Activated CD8-positive, alpha-beta memory T cell treated with anti-CD3 and anti-CD28 coated beads, Interleukin-2, amount 50 U/mL, for 4 hours (primary cell): ENCODE measurements around the gene KLHDC8A.
"Not testable (repeated sequence)": the region's sequence is repeated elsewhere in the genome, so short reads cannot be mapped to it uniquely, and the experiment has no call there.

ENCODE experiments used
- DNase-seq: peaks from one replicate; pipeline ENCODE4 v3.0.0-alpha.2; 2020

Gene KLHDC8A, protein sequence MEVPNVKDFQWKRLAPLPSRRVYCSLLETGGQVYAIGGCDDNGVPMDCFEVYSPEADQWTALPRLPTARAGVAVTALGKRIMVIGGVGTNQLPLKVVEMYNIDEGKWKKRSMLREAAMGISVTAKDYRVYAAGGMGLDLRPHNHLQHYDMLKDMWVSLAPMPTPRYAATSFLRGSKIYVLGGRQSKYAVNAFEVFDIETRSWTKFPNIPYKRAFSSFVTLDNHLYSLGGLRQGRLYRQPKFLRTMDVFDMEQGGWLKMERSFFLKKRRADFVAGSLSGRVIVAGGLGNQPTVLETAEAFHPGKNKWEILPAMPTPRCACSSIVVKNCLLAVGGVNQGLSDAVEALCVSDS

DNA sequence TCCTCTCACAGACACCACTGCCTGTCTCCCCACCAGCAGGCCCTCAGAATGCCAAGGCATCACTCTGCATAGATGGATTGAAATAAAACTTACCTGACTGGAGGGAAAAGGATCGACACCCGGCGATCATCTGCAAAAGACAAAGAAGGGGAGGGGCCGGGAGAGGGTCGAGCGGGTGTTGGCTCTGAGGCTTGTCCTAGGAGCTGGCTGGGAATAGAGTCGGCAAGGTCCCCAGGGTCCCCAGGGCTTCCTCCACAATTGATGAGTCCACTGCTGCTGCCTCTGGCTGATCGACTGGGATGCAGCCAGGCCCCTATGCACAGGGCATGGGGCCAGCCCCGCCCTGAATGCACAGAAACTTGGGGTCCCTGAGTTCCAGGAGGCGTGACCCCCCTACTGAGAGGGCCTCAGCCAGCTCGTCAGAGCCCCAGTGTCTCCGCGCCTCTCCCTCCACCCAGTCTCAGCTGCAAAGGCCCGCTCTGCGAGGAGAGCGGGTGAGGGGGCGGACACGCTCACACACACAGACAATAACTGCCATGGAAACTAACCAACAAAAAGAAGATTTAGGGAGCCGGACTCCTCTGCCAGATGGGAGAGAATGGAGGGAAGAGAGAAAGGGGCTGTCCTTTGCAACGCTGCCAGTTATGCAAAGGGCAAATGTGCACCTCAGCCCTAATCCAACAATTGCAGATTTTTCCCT lies at the start of gene KLHDC8A:
Gene KLHDC8A (minus strand): TSS at position 483 of the 700 bp plus-strand sequence. CDS start 13,318 bp downstream, outside the sequence.
- no peak for DNase-seq

DNA sequence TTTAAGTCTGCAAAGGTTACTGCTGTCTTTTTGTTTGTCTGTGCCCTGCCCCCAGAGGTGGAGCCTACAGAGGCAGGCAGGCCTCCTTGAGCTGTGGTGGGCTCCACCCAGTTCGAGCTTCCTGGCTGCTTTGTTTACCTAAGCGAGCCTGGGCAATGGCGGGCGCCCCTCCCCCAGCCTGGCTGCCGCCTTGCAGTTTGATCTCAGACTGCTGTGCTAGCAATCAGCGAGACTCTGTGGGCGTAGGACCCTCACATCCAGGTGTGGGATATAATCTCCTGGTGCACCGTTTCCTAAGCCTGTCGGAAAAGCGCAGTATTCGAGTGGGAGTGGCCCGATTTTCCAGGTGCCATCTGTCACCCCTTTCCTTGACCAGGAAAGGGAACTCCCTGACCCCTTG lies 49.5 kb upstream of the KLHDC8A start:
- DNase-seq: not testable (repeated sequence)

DNA sequence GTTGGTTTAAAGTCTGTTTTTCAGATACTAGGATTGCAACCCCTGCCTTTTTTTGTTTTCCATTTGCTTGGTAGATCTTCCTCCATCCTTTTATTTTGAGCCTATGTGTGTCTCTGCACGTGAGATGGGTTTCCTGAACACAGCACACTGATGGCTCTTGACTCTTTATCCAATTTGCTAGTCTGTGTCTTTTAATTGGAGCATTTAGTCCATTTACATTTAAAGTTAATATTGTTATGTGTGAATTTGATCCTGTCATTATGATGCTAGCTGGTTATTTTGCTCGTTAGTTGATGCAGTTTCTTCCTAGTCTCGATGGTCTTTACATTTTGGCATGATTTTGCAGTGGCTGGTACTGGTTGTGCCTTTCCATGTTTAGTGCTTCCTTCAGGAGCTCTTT lies 47.8 kb upstream of the KLHDC8A start:
- not testable (repeated sequence) for DNase-seq

DNA sequence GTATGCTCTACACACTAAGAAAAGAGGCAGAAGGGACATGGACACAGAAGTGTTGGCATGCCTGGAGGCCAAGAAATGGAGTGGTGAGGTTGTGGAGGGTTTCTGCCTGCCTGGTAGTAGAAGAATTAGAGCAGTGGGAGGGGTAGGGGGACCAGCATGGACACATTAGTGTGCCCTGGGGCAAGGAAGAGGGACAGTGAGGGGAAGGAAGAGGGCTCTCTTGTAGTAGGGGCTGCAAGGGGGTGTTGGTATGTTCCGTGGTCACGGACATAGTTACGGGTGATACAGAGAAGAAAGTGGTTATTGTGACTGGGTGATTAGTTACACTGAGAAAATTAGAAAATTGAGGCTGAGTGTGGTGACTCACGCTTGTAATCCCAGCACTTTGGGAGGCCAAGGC lies 41.9 kb upstream of the KLHDC8A start:
- no peak for DNase-seq

- no peak for DNase-seq
These were observed 40.4 kb upstream of the KLHDC8A start for GRCh38 chr1:205396967-205397616.

DNA sequence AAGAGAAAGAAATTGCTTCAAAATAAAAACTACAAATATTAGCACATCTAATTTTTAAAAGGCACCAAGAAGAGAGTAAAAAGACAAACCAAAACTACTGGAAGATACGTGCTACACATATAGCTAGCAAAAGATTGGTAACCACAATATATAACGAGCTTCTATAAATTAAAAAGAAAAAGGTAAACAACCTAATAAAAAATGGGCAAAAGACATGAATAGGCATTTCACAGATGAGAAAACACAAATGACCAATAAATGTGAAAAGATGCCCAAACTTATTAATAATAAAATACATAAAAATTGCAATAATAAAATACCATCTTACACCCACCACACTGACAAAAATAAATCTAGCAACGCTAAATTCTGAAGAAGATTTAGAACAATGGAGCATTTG lies 38.9 kb upstream of the KLHDC8A start:
- no peak for DNase-seq

GRCh38 chr1:205392650-205393049 lies 35.9 kb upstream of the KLHDC8A start:
- DNase-seq: no peak

- no peak for DNase-seq
These were observed 34.7 kb upstream of the KLHDC8A start for GRCh38 chr1:205391386-205391785.

DNA sequence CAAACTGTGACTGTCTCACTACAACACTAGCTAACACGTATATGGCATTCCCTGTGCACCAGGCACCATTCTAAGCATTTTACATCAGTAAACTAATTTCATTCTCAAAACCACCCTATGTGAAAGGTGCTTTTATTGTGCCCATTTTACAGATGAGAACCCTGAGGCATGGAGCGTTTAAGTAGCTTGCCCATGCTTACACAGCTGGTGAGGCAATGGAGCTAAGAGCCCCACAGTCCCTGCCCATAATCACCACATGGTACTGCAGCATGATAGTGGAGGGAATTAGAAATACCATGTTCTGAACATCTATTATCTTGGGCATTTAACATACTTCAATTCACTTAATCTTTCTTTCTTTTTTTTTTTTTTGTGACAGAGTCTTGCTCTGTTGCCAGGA lies 31.1 kb upstream of the KLHDC8A start:
- DNase-seq: no peak

GRCh38 chr1:205382990-205383389 lies 26.3 kb upstream of the KLHDC8A start:
- not testable (repeated sequence) for DNase-seq

- no peak for DNase-seq
These were observed 25.8 kb upstream of the KLHDC8A start for GRCh38 chr1:205382561-205382960.

GRCh38 chr1:205381305-205381704 lies 24.6 kb upstream of the KLHDC8A start:
- no peak for DNase-seq

DNA sequence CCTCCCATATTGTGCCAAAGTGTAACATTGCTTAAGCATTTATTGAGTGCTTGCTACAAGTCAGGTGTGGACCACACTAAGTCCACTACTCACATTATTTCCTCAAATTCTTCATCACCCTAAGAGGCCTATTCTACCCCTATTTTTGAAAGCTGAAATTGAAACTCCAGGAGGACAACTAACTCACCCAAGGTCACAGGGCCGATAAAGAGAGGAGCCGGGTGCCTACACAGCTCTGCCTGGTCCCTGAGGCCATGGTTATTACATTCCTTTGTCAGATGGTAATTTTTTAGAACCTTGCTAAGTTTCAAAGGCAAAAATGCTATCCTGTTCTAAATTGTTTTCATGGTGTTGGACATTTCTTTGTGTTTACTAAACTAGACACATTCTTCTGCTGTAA lies 24.2 kb upstream of the KLHDC8A start:
- DNase-seq: no peak

DNA sequence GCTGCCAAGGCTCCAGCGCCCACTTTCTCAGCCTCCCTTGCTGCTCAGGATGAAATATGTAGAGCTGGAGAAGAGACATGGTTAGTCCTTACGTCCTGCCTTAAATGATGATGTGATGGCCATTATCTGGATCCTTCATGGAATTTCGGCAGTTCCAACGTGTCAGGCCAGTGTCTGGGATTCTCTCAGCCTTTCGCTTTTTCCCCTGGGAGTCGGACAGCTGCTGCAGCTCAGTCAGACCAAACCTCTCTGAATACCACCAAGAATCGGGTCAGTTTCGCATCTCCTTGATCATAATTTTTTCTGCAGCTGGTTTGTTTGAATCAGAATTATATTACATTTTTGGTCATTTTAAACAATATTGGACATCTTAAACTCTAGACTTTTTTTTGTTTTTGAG lies 22.3 kb upstream of the KLHDC8A start:
- DNase-seq: no peak

DNA sequence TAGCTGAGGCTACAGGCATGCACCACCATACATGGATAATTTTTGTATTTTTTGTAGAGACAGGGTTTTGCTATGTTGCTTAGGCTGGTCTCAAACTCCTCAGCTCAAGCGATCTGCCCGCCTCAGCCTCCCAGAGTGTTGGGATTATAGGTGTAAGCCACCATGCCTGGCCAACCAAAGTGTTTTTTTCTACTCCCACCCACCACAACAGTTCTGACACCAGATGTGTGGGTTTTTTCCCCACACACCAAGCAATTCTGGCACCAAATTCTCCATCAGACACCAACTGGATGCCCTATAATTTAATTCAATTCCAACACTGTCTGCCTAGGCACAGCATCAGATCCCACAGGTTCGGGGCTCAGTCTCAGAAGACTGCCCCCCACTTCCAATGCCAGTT lies 20.6 kb upstream of the KLHDC8A start:
- no peak for DNase-seq

DNA sequence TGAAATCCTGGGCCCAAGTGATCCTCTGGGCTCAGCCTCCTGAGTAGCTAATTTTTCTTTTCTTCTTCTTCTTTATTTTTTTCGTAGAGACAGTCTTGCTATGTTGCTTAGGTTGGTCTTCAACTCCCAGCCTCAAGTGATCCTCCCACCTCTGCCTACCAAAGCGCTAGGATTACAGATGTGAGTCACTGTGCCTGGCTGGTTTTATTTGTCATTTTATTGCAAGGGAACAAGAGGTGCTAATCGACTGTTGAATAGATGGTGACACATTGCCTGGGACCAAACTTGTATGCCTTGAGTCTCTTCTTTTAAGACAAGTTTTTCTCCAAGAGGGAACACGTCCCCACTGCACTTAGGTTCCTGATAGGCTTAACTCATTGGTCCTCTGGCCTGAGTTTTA lies 20.0 kb upstream of the KLHDC8A start:
- no peak for DNase-seq

DNA sequence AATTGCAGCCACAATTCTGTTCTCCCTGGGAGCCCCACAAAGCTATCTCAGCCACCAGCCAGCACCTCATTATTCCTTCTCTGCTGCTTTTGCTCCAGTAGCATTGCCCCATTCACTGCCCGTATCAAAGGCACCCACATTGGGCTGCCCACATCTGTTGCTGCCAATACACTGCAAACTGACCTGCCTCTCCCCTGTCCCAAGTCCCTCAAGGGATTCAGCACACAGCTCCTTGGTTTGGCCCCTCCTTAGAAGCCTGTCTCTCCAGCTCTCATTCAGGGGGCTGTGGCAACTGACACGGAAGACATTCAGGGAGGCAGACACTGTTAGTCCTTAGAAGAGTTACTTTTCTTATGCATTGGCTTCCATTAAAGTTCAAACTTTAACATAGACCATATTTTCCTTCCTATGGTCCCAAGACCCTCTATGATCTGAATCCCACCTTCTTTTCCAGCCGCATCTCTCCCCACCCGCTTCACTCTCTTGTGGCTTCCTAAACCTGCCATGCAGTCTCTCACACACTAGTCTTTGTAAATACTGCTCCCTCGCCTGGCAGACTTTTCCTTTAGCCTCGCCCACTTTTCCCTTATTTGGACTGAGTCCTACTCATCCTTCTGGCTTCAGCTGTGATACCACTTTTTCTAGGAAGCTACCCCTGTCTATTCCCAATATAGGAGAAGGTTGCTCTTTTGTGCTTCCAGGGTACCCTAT lies 19.3 kb upstream of the KLHDC8A start:
- no peak for DNase-seq

GRCh38 chr1:205374210-205375078 lies 17.7 kb upstream of the KLHDC8A start:
- DNase-seq: no peak

GRCh38 chr1:205373798-205374175 lies 17.1 kb upstream of the KLHDC8A start:
- no peak for DNase-seq

- DNase-seq: no peak
These were observed 16.5 kb upstream of the KLHDC8A start for GRCh38 chr1:205373022-205373797.

GRCh38 chr1:205371871-205372660 lies 15.3 kb upstream of the KLHDC8A start:
- DNase-seq: no peak
